Activated CD4-positive, alpha-beta T cell treated with anti-CD3 and anti-CD28 coated beads for 4 hours (primary cell): ENCODE data around the gene ITM2B.

Source experiments
- DNase-seq, 2 donors: peaks; one replicate each; pipeline ENCODE4 v3.0.0-alpha.2; 2020

Gene ITM2B

DNA sequence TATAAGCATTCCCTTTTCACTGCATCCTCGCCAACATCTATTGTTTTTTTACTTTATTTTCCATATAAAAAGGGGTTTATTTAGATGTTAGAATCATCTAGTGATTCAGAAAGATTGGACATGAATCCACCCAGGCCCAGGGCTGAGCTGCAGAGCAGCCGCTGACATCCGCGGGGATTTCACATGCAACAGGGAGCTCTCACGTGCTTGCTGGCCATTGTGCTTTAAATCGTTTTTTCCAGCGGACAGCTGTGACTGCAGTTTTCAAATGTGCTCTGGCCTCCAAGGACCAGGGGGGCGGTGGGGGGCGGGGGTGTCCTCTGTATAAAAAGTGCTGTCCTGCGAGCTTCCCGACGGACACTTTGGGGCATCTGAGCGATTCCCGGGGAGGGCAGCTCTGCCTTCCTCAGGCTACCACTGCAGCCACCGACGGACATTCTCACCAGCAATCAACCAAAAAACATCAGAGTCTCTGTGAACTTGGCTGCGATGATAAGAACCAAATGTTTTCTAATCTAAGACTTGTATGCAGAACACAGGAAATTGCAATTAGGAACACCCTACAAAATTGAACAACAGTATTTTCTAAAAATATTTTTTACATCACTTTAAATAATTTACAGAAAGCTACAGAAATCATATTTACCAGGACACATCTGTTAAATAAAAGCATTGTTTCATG, 83.1 kb downstream of the ITM2B start:
- no peak for DNase-seq

DNA sequence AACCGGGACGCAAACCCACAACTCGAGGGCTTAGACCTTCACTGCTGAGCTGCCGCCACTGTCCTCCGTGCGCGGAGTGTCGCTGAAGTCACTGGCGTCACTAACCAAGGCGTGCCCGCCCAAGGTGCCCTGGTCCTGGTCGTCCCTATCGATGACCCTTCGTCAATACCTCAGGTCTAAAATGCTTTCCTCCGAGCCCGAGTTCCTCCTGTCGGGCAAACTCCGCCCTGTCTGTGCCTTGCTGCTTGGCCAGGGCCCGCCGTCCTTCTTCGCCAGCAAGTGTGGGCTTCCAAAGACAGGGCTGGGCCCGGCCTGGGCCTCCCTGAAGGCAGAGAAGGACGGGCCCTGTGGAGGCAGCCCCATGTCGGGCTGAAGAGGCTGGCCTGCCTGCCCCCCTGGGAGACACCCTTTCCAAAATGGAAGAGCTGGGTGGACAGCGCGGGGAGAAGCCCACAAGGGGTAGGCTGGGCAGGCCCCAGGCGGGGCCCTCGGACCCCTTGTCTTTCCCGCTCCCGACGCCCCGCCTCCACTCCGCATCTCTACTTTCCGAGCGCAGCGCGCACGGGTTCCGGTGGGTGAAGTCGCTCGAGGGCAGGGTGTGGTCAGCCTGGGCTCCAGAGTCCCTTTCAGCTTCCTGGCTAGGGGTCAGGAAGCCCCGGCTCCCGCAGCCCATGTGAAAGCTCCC, 84.0 kb downstream of the ITM2B start:
- no peak for DNase-seq

DNA sequence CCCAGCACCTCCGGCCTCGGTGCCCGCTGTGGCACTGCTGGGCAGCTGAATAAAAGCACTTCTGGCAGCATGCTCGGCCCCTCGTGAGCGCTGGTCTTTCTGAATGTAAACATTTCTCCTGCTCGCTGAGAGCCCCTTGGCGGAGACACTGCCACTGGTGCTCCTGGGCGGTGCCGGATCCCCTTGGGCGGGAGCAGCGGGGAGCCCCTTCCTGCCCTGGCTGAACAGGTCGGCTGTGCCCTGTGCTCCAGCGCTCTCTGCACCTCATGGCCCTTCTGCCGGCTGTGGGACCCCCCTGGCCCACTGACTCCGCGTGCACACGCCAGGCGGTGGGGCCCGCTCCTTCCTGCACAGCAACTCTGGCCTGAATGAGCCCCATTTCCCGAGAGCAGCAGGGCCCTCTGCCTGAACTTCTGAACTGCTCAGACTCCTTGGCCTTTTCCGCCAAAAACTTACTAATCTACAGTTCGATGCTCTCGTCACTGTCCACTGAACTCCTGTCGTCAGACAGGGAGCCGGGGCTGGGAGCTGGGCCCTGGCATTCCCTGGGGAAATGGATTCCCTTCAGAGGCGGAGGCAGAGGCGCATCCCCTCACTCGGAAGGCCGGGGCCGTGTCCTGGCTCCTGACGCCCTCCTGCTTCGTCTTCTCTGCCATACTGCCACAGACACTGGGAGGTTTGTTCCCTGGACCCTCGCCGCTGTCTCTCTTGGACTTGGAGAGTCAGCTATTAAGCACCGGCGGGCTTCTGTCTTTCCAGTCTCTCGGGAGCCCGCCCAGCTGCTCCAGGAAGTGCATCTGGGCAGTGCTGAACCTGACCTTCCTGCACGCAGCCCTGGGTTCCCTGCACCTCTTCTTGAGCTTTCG, 84.7 kb downstream of the ITM2B start:
- DNase-seq: no peak

- DNase-seq: no peak
These were observed 85.4 kb downstream of the ITM2B start for GRCh38 chr13:48318377-48318811.

GRCh38 chr13:48318821-48319511, 86.0 kb downstream of the ITM2B start:
- peak in 1 of 2 donors; percentile 14 for DNase-seq
